HepG2 (cell line): ENCODE results near the gene SERPINB1. TPM values are rescaled to one million over a fixed set of nuclear protein-coding genes. Genes with fewer than 3 reads are reported as not detected.

ENCODE experiments used
- ATF1 ChIP-seq: IDR thresholded peaks from 2 replicates; pipeline ENCODE4 v1.6.1; 2016; ENCODE audit warnings: mild to moderate bottlenecking, control low read depth
- EP300 ChIP-seq, 3 experiments: sonication (generic) in 1 of 3; formaldehyde crosslinking in 1 of 3; IDR thresholded peaks; 2 replicates each; pipeline versions ENCODE4 v1.5.1 to v1.6.1; 2011 to 2020; ENCODE audit warnings: low read depth in 2 of 3, low read length in 2 of 3, borderline replicate concordance in 1 of 3, improper control_type of control experiment in 1 of 3, mild to moderate bottlenecking in 1 of 3, missing genetic modification reagents in 1 of 3, moderate library complexity in 1 of 3
- FOXO1 ChIP-seq: sonication (generic); formaldehyde crosslinking; IDR thresholded peaks from 2 replicates; pipeline ENCODE4 v1.4.0; 2020; ENCODE audit warnings: missing genetic modification reagents
- HDAC6 ChIP-seq: fragments of 200-600 bp; sonication (generic); IDR thresholded peaks from 2 replicates; pipeline ENCODE4 v1.7.0; 2017; ENCODE audit warnings: mild to moderate bottlenecking, antibody characterized with exemption, low read length, low read depth
- HNRNPUL1 ChIP-seq: fragments of 200-400 bp; formaldehyde crosslinking; IDR thresholded peaks from 2 replicates; pipeline ENCODE4 v1.6.1; 2017; ENCODE audit warnings: low read depth, mild to moderate bottlenecking, low read length, moderate library complexity
- JUN ChIP-seq: sonication (generic); formaldehyde crosslinking; IDR thresholded peaks from 2 replicates; pipeline ENCODE4 v1.4.0; 2020; ENCODE audit warnings: mild to moderate bottlenecking, missing genetic modification reagents
- JUND ChIP-seq: sonication (generic); formaldehyde crosslinking; IDR thresholded peaks from 2 replicates; pipeline ENCODE4 v1.8.0; 2022; ENCODE audit warnings: mild to moderate bottlenecking, missing genetic modification reagents
- KAT8 ChIP-seq: IDR thresholded peaks from 2 replicates; pipeline ENCODE4 v1.6.1; 2016; ENCODE audit warnings: missing genetic modification reagents, missing compliant biosample characterization
- NFYB ChIP-seq: sonication (generic); formaldehyde crosslinking; IDR thresholded peaks from 2 replicates; pipeline ENCODE4 v1.4.0; 2020; ENCODE audit warnings: missing genetic modification reagents
- NR3C1 ChIP-seq: sonication (generic); formaldehyde crosslinking; IDR thresholded peaks from 2 replicates; pipeline ENCODE4 v1.4.0; 2020; ENCODE audit warnings: missing genetic modification reagents
- SMYD3 ChIP-seq: sonication (generic); formaldehyde crosslinking; IDR thresholded peaks from 2 replicates; pipeline ENCODE4 v1.8.1; 2023; ENCODE audit warnings: mild to moderate bottlenecking, missing genetic modification reagents
- SSRP1 ChIP-seq: IDR thresholded peaks from 2 replicates; pipeline ENCODE4 v1.6.1; 2016; ENCODE audit warnings: control low read depth
- THAP11 ChIP-seq: IDR thresholded peaks from 2 replicates; pipeline ENCODE4 v1.6.1; 2016; ENCODE audit warnings: missing biosample characterization, missing genetic modification reagents
- ZBTB1 ChIP-seq: sonication (generic); formaldehyde crosslinking; IDR thresholded peaks from 2 replicates; pipeline ENCODE4 v1.4.0; 2020; ENCODE audit warnings: missing genetic modification reagents, borderline replicate concordance
- ZBTB21 ChIP-seq: sonication (generic); formaldehyde crosslinking; IDR thresholded peaks from 2 replicates; pipeline ENCODE4 v1.4.0; 2020; ENCODE audit warnings: missing genetic modification reagents
- ZEB1 ChIP-seq: IDR thresholded peaks from 2 replicates; pipeline ENCODE4 v1.6.1; 2012; ENCODE audit warnings: mild to moderate bottlenecking, low read depth, inconsistent platforms; ENCODE audit not compliant: insufficient replicate concordance
- ZFP62 ChIP-seq: sonication (generic); formaldehyde crosslinking; IDR thresholded peaks from 2 replicates; pipeline ENCODE4 v1.4.0; 2020; ENCODE audit warnings: missing genetic modification reagents
- ZNF234 ChIP-seq: sonication (generic); formaldehyde crosslinking; conservative IDR thresholded peaks from 2 replicates; pipeline ENCODE4 v1.5.1; 2020; ENCODE audit warnings: mild to moderate bottlenecking, missing genetic modification reagents
- ZNF331 ChIP-seq: sonication (generic); formaldehyde crosslinking; IDR thresholded peaks from 2 replicates; pipeline ENCODE4 v1.4.0; 2020; ENCODE audit warnings: missing genetic modification reagents
- ZNF660 ChIP-seq: sonication (generic); formaldehyde crosslinking; IDR thresholded peaks from 2 replicates; pipeline ENCODE4 v1.5.1; 2020; ENCODE audit warnings: mild to moderate bottlenecking, low read depth, missing genetic modification reagents, borderline replicate concordance
- polyA plus RNA-seq, 8 experiments: library from polyadenylated mRNA; depleted of rRNA in 3 of 8; stranded (reverse) in 7 of 8; unstranded in 1 of 8; fragments of >200 nt; fragmentation: Illumina TruSeq in 4 of 8; extraction: Trizol in 4 of 8; gene quantifications; 2 replicates each; pipeline versions ENCODE4 v1.2.1 to v1.2.3, GENCODE V29; 2011 to 2016; ENCODE audit warnings: low read depth in 4 of 8, missing spikeins in 1 of 8, mixed read lengths in 1 of 8; ENCODE audit not compliant: insufficient read depth in 1 of 8
- total RNA-seq, 5 experiments: library from RNA; depleted of rRNA; stranded (reverse); fragments of >200 nt; fragmentation: Illumina TruSeq; extraction: Trizol; gene quantifications; 2 replicates each; pipeline ENCODE4 v1.2.3, GENCODE V29; 2016; ENCODE audit warnings: low read depth in 1 of 5
- TF ChIP-seq, protein P1 (sequence below): sonication (generic); formaldehyde crosslinking; IDR thresholded peaks from 2 replicates; pipeline ENCODE4 v1.5.0; 2020; ENCODE audit warnings: mild to moderate bottlenecking, missing genetic modification reagents
- TF ChIP-seq, protein P2 (sequence below): sonication (generic); formaldehyde crosslinking; IDR thresholded peaks from 2 replicates; pipeline ENCODE4 v1.4.0; 2020; ENCODE audit warnings: missing genetic modification reagents
- TF ChIP-seq, protein P3 (sequence below): sonication (generic); formaldehyde crosslinking; IDR thresholded peaks from 2 replicates; pipeline ENCODE4 v1.8.1; 2022; ENCODE audit warnings: low read depth, mild to moderate bottlenecking, missing genetic modification reagents
- TF ChIP-seq, protein P4 (sequence below): sonication (generic); formaldehyde crosslinking; IDR thresholded peaks from 2 replicates; pipeline ENCODE4 v1.8.0; 2022; ENCODE audit warnings: mild to moderate bottlenecking, missing genetic modification reagents, moderate library complexity

Gene SERPINB1
- total and polyA plus RNA-seq, 2 of the 13 experiments (the other 11 are each of a cell fraction or from before 2014, with no cell fraction given): 41.4 to 60.5 TPM

DNA sequence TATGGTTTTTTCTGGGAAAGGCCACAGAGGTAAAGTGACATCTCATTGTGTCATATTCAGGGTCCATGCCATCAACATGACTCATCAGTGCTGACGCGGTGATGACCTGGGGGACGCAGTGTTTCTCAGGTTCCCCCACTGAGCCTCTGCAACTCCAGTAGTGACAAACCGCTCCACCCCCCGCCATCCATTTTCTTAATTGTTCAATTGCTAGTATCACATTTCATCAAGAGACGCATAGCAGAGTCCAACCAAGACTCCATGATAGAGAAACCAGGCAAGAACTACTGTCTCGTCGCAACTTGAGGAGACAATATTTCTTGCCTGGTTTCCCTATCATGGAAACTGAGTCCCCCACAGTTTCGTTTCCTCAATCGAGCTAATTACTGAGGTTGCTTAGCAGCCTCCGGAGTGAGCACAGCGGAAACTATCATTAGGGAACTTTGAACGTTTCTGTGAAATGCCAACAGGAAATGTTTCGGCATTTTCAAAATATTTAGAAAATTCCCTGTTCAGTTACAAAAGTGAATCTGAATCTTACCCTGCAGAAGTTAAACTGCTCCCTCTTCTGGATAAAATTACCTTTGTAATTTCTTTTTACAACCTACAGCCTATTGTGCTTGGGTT, 12.2 kb upstream of the SERPINB1 start (continued):
- TF ChIP-seq JUN (CRISPR knock-in tag) (peak; percentile 77; the same call in 1 of the 2 replicates), ZNF660 (CRISPR knock-in tag) (no peak), ZEB1 (no peak), JUND (peak; percentile 92), ZBTB21 (peak; percentile 94), NFYB (CRISPR knock-in tag) (no peak), ATF1 (peak; percentile 72), KAT8 (CRISPR knock-in tag) (peak; percentile 19; the same call in 1 of the 2 replicates), HNRNPUL1 (no peak), ZFP62 (CRISPR knock-in tag) (no peak), ZBTB1 (CRISPR knock-in tag) (no peak), ZNF234 (CRISPR knock-in tag) (no peak), FOXO1 (CRISPR knock-in tag) (0 out of 2 replicates have a peak, but pooled peaks have one; percentile 16), EP300 (IDR thresholded peaks at IDR 0.05; ENCODE audit: low read depth in 2 of 2, low read length in 2 of 2) (peak in 1 of 2 experiments; percentile 8; a peak in 1 of 4 replicates), EP300 (CRISPR knock-in tag; IDR thresholded peaks at IDR 0.05; ENCODE audit: borderline replicate concordance) (no peak; the same call in 1 of the 2 replicates), ZNF331 (CRISPR knock-in tag) (peak; percentile 12; the same call in 1 of the 2 replicates), NR3C1 (CRISPR knock-in tag) (no peak), THAP11 (CRISPR knock-in tag) (peak; percentile 19; the same call in 1 of the 2 replicates), SSRP1 (CRISPR knock-in tag) (0 out of 2 replicates have a peak, but pooled peaks have one; percentile 34), SMYD3 (0 out of 2 replicates have a peak, but pooled peaks have one; percentile 34), HDAC6 (no peak)
- TF ChIP-seq, protein P1, sequence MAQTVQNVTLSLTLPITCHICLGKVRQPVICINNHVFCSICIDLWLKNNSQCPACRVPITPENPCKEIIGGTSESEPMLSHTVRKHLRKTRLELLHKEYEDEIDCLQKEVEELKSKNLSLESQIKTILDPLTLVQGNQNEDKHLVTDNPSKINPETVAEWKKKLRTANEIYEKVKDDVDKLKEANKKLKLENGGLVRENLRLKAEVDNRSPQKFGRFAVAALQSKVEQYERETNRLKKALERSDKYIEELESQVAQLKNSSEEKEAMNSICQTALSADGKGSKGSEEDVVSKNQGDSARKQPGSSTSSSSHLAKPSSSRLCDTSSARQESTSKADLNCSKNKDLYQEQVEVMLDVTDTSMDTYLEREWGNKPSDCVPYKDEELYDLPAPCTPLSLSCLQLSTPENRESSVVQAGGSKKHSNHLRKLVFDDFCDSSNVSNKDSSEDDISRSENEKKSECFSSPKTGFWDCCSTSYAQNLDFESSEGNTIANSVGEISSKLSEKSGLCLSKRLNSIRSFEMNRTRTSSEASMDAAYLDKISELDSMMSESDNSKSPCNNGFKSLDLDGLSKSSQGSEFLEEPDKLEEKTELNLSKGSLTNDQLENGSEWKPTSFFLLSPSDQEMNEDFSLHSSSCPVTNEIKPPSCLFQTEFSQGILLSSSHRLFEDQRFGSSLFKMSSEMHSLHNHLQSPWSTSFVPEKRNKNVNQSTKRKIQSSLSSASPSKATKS (CRISPR knock-in tag): no peak
- TF ChIP-seq, protein P2, sequence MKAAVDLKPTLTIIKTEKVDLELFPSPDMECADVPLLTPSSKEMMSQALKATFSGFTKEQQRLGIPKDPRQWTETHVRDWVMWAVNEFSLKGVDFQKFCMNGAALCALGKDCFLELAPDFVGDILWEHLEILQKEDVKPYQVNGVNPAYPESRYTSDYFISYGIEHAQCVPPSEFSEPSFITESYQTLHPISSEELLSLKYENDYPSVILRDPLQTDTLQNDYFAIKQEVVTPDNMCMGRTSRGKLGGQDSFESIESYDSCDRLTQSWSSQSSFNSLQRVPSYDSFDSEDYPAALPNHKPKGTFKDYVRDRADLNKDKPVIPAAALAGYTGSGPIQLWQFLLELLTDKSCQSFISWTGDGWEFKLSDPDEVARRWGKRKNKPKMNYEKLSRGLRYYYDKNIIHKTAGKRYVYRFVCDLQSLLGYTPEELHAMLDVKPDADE: no peak
- TF ChIP-seq, protein P3, sequence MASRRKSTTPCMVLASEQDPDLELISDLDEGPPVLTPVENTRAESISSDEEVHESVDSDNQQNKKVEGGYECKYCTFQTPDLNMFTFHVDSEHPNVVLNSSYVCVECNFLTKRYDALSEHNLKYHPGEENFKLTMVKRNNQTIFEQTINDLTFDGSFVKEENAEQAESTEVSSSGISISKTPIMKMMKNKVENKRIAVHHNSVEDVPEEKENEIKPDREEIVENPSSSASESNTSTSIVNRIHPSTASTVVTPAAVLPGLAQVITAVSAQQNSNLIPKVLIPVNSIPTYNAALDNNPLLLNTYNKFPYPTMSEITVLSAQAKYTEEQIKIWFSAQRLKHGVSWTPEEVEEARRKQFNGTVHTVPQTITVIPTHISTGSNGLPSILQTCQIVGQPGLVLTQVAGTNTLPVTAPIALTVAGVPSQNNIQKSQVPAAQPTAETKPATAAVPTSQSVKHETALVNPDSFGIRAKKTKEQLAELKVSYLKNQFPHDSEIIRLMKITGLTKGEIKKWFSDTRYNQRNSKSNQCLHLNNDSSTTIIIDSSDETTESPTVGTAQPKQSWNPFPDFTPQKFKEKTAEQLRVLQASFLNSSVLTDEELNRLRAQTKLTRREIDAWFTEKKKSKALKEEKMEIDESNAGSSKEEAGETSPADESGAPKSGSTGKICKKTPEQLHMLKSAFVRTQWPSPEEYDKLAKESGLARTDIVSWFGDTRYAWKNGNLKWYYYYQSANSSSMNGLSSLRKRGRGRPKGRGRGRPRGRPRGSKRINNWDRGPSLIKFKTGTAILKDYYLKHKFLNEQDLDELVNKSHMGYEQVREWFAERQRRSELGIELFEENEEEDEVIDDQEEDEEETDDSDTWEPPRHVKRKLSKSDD: peak; percentile 48; the same call in 1 of the 2 replicates
- TF ChIP-seq, protein P4, sequence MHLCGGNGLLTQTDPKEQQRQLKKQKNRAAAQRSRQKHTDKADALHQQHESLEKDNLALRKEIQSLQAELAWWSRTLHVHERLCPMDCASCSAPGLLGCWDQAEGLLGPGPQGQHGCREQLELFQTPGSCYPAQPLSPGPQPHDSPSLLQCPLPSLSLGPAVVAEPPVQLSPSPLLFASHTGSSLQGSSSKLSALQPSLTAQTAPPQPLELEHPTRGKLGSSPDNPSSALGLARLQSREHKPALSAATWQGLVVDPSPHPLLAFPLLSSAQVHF (CRISPR knock-in tag): no peak
